HG03060 (cell line): ENCODE measurements around the gene LMO3.
"Not testable (repeated sequence)": the region's sequence is repeated elsewhere in the genome, so short reads cannot be mapped to it uniquely, and the experiment has no call there.

Experiments used
- ATAC-seq: cut with Tn5 transposase; IDR thresholded peaks from one replicate; pipeline ENCODE4 v1.9.1; 2021; ENCODE audit warnings: low read depth, moderate number of reproducible peaks; ENCODE audit not compliant: unreplicated experiment

The LMO3 gene

GRCh38 chr12:16555630-16556029, 50.3 kb downstream of the LMO3 start:
- no peak for ATAC-seq

GRCh38 chr12:16553457-16553856, 52.5 kb downstream of the LMO3 start:
- ATAC-seq = no peak

GRCh38 chr12:16552301-16552700, 53.7 kb downstream of the LMO3 start:
- no peak for ATAC-seq

GRCh38 chr12:16545836-16546235, 60.1 kb downstream of the LMO3 start:
- no peak for ATAC-seq

- ATAC-seq = no peak
Observed at GRCh38 chr12:16542586-16542985, 63.4 kb downstream of the LMO3 start.

- not testable (repeated sequence) for ATAC-seq
Observed at GRCh38 chr12:16537652-16538051, 68.3 kb downstream of the LMO3 start.

- ATAC-seq = no peak
Observed at GRCh38 chr12:16531621-16532020, 74.3 kb downstream of the LMO3 start.

- ATAC-seq = no peak
Observed at GRCh38 chr12:16530268-16530850, 75.6 kb downstream of the LMO3 start.

- no peak for ATAC-seq
Observed at GRCh38 chr12:16526693-16527092, 79.3 kb downstream of the LMO3 start.

- no peak for ATAC-seq
Observed at GRCh38 chr12:16524378-16524777, 81.6 kb downstream of the LMO3 start.

- no peak for ATAC-seq
Observed at GRCh38 chr12:16523951-16524331, 82.0 kb downstream of the LMO3 start.

- ATAC-seq = no peak
Observed at GRCh38 chr12:16523284-16523950, 82.5 kb downstream of the LMO3 start.

GRCh38 chr12:16520328-16520727, 85.6 kb downstream of the LMO3 start:
- no peak for ATAC-seq

GRCh38 chr12:16515666-16516065, 90.3 kb downstream of the LMO3 start:
- ATAC-seq = no peak

- no peak for ATAC-seq
Observed at GRCh38 chr12:16513231-16513630, 92.7 kb downstream of the LMO3 start.

GRCh38 chr12:16509411-16509810, 96.6 kb downstream of the LMO3 start:
- no peak for ATAC-seq

GRCh38 chr12:16506394-16506793, 99.6 kb downstream of the LMO3 start:
- ATAC-seq = no peak

- ATAC-seq = no peak
Observed at GRCh38 chr12:16504200-16504599, 101.8 kb downstream of the LMO3 start.

GRCh38 chr12:16499611-16500010, 106.4 kb downstream of the LMO3 start:
- ATAC-seq = no peak
